Fibroblast of lung (primary cell): ENCODE measurements around the gene TUBG2.

Experiments
- CTCF ChIP-seq, 2 donors: IDR thresholded peaks in 1 of 2; conservative IDR thresholded peaks in 1 of 2; 1 replicate in 1 of 2; 2 replicates in 1 of 2; pipeline ENCODE4 v1.5.1; 2011 to 2012; ENCODE audit warnings: low read length in 2 of 2, control low read depth in 1 of 2, inconsistent platforms in 1 of 2, low read depth in 1 of 2, mild to moderate bottlenecking in 1 of 2
- EZH2 ChIP-seq: IDR thresholded peaks from 2 replicates; pipeline ENCODE4 v1.5.1; 2012; ENCODE audit warnings: low read length, control low read depth, mild to moderate bottlenecking; ENCODE audit errors: missing control alignments

DNA sequence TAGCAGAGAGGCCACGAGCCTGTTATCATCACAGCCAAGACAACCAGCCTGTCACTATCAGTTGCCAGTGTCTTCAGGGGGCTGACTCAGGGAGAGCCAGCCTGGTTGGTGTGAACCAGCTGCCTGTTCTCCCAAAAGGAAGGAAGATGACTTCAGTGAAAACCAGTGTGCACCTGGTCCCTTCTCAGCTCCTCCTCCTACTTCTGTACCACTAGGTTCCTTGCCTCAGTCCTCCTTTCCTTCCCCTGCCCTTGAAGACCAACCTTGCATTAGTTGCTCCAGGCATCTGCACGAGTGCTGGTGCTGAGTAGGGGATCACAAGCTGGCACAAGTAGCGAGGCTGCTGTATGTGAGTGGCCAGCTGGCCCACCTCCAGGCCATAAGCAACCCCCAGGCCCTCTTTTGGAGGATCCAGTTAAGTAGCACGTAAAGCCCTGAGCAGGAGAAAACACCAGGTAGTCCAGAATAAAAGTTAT lies 41.1 kb upstream of the TUBG2 start:
- TF ChIP-seq CTCF (conservative IDR thresholded peaks at IDR 0.05 in 1 of 2, IDR thresholded peaks at IDR 0.05 in 1 of 2; ENCODE audit: low read depth in 1 of 2, low read length in 2 of 2): no peak
- TF ChIP-seq EZH2: no peak
